ENCODE measurements around the gene NR5A2. TPM values are rescaled to one million over a fixed set of nuclear protein-coding genes. Genes with fewer than 3 reads are reported as not detected.

The NR5A2 gene
- total RNA-seq, 2 donors from 2014 or later: 98.3 to 202 TPM

GRCh38 chr1:200028586-200029034 lies 1.1 kb downstream of the NR5A2 start:
- H3K27ac ChIP-seq: peak overlapping the region; percentile 86 to 96 (median 94)
- ATAC-seq: no peak
- H3K9me3 ChIP-seq: no peaks in the 10 kb centered on the region
- 0 to 6% methylated on average over 2 of the region's 2 CpGs for WGBS, 2 donors
- peak in 1 of 4 donors; percentile 13 for DNase-seq
- peak overlapping the region; percentile 65 to 68 for H3K4me3 ChIP-seq
- intact Hi-C loops (cut with DNase I): no loop called here
- H3K4me1 ChIP-seq: peaks cover 58% of the 10 kb centered on the region
- H3K27me3 ChIP-seq: no peaks in the 10 kb centered on the region
- TF ChIP-seq, protein P1, sequence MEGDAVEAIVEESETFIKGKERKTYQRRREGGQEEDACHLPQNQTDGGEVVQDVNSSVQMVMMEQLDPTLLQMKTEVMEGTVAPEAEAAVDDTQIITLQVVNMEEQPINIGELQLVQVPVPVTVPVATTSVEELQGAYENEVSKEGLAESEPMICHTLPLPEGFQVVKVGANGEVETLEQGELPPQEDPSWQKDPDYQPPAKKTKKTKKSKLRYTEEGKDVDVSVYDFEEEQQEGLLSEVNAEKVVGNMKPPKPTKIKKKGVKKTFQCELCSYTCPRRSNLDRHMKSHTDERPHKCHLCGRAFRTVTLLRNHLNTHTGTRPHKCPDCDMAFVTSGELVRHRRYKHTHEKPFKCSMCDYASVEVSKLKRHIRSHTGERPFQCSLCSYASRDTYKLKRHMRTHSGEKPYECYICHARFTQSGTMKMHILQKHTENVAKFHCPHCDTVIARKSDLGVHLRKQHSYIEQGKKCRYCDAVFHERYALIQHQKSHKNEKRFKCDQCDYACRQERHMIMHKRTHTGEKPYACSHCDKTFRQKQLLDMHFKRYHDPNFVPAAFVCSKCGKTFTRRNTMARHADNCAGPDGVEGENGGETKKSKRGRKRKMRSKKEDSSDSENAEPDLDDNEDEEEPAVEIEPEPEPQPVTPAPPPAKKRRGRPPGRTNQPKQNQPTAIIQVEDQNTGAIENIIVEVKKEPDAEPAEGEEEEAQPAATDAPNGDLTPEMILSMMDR (IDR thresholded peaks at IDR 0.05): no peak
- TF ChIP-seq POLR2A (IDR thresholded peaks at IDR 0.05): no peak
- H3K36me3 ChIP-seq (replicated peaks in 1 of 2; ENCODE audit: insufficient read depth in 1 of 2, low read depth in 2 of 2): no peaks in the 10 kb centered on the region

DNA sequence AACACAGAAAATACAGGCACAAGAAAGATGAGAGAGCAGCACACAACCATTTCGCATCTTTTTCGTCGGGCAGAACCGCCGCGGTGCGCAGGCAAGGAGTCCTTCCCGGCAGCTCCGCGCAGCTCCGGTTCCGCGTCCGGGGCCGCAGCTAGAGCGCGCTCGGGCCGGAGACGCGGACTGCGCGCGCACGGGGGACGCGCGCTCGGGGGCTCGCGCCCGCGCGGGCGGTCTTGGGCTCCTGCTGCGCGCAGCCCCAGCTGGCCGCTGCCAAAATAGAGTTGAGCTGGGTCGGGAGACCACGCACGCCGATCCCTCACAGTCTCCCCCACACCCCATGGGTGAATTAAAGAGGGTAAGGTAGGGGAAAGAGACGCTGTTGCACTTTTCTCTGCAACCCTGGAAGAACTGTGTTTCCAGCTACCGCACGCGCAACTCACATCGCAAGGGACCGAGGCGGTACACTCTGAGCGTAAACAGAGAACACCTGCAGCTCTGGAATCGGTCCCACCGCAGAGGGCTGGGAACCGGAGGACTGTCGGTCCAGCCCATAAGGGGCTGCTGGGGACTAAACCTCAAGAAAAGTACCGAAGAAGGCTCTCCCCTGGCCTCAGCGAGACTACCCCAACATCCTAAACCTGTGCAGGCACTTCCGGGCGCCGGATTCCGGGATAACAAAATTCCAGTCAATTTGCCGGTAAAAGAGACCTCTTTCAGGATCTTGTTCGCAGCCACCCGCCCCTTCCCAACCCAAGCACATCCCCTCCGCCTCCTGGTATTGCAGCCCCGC lies 1.7 kb downstream of the NR5A2 start:
- Histone ChIP-seq H3K9me3 (no peaks in the 10 kb centered on the region), H3K27ac (peak overlapping the region; percentile 86 to 96 (median 94)), H3K27me3 (no peaks in the 10 kb centered on the region), H3K36me3 (replicated peaks in 1 of 2; ENCODE audit: insufficient read depth in 1 of 2, low read depth in 2 of 2) (no peaks in the 10 kb centered on the region), H3K4me3 (peak overlapping the region; percentile 65 to 68), H3K4me1 (peaks cover 57% of the 10 kb centered on the region)
- DNase-seq: peak; percentile 77 to 87 (median 81)
- intact Hi-C loops (cut with DNase I): no loop called here
- WGBS, 2 donors: 1% methylated on average over 23 to 64 of the region's 65 CpGs
- peak in 2 of 3 donors; percentile 74 to 75 for TF ChIP-seq POLR2A (IDR thresholded peaks at IDR 0.05)
- TF ChIP-seq, protein P1 (IDR thresholded peaks at IDR 0.05): peak in 2 of 7 experiments; percentile 6 to 10
- peak; percentile 60 for ATAC-seq

- intact Hi-C loops (cut with DNase I): no loop called here
- TF ChIP-seq, protein P1 (IDR thresholded peaks at IDR 0.05): no peak
- no peak for TF ChIP-seq POLR2A (IDR thresholded peaks at IDR 0.05)
- Histone ChIP-seq H3K4me1 (peaks cover 53% of the 10 kb centered on the region), H3K9me3 (no peaks in the 10 kb centered on the region), H3K36me3 (replicated peaks in 1 of 2; ENCODE audit: insufficient read depth in 1 of 2, low read depth in 2 of 2) (no peaks in the 10 kb centered on the region), H3K27ac (peak overlapping the region; percentile 86 to 96 (median 94)), H3K4me3 (peak overlapping the region; percentile 65 to 68), H3K27me3 (no peaks in the 10 kb centered on the region)
- WGBS, 2 donors: 2 to 9% methylated on average over 11 to 13 of the region's 13 CpGs
- DNase-seq (peak in 2 of 4 donors; percentile 25 to 39), ATAC-seq (no peak)
These were observed 2.3 kb downstream of the NR5A2 start for GRCh38 chr1:200029822-200030152.

GRCh38 chr1:200030791-200031190 lies 3.3 kb downstream of the NR5A2 start:
- TF ChIP-seq POLR2A (IDR thresholded peaks at IDR 0.05): peak in 2 of 3 donors; percentile 51 to 60
- TF ChIP-seq, protein P1 (IDR thresholded peaks at IDR 0.05): no peak
- DNase-seq (peak in 2 of 4 donors; percentile 16 to 19), ATAC-seq (no peak)
- Histone ChIP-seq H3K4me3 (peak overlapping the region; percentile 65 to 68), H3K9me3 (no peaks in the 10 kb centered on the region), H3K4me1 (peaks cover 51% of the 10 kb centered on the region), H3K27me3 (no peaks in the 10 kb centered on the region), H3K27ac (peak overlapping the region; percentile 33 to 96 (median 94)), H3K36me3 (replicated peaks in 1 of 2; ENCODE audit: insufficient read depth in 1 of 2, low read depth in 2 of 2) (no peaks in the 10 kb centered on the region)
- WGBS, 2 donors: 12 to 17% methylated on average over 4 of the region's 4 CpGs
- intact Hi-C loops (cut with DNase I): no loop called here

All from body of pancreas (tissue), 4 donors.